Mononuclear cell (primary cell): ENCODE data around the gene INO80E. TPM values are rescaled to one million over a fixed set of nuclear protein-coding genes. Genes with fewer than 3 reads are reported as not detected.

Source experiments
- H3K27me3 ChIP-seq: 2 replicates; pipeline ENCODE4 v1.6.0; 2011; ENCODE audit warnings: low read length, control low read depth; ENCODE audit not compliant: insufficient read depth
- H3K4me1 ChIP-seq: 2 replicates; pipeline ENCODE4 v1.5.1; 2011; ENCODE audit warnings: mild to moderate bottlenecking, low read length, control low read depth; ENCODE audit not compliant: insufficient read depth
- H3K4me3 ChIP-seq: 2 replicates; pipeline ENCODE4 v1.5.1; 2011; ENCODE audit warnings: mild to moderate bottlenecking, low read length, moderate library complexity
- H3K9me3 ChIP-seq: 2 replicates; pipeline ENCODE4 v1.5.1; 2011; ENCODE audit warnings: low read depth, mild to moderate bottlenecking, control low read depth, low read length
- total RNA-seq: library from RNA; depleted of rRNA; stranded (reverse); fragments of >200 nt; gene quantifications from one replicate; pipeline ENCODE4 v1.2.3, GENCODE V29; 2012

Gene INO80E
- total RNA-seq, 1 donor = 32.0 TPM

DNA sequence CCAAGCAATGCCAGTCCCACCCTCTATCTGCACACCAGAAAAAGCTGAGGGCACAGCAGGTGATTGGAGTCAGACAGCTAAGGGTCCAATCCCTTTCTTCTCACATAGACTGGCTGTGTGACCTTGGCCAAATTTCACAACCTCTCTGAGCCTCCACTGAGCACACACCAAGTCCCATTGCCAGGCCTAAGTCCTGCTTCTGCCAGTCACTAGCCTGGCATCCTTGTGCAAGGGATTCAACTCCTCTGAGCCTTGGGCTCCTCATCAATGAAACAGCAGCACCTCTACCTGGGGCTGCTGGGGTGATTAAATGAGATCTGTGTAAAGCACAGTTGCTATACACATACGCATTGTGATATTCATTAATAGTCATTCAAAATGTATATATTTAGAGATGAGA, 50.5 kb downstream of the INO80E start:
- H3K27me3 ChIP-seq = no peaks in the 10 kb centered on the region
- H3K4me3 ChIP-seq = no peak overlapping the region
- no peaks in the 10 kb centered on the region for H3K9me3 ChIP-seq
- no peaks in the 10 kb centered on the region for H3K4me1 ChIP-seq

DNA sequence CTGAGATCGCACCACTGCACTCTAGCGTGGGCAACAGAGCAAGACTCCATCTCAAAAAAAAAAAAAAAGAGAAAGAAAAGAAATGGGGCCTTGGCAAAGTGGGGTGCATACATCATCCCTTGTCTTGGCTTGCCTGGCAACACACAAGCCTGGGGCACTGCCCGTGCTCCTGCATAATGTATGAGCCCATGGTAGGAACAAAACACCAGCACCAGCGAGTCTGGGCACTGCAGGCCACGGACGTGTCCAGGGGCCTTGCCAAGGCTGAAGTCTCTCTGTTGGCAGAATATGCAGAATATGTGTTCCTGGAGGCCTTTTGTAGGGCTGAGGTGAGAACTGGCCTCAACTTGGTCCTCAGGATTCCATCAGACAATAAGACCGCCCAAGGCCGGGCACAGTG, 53.8 kb downstream of the INO80E start:
- Histone ChIP-seq H3K4me1 (peaks cover 17% of the 10 kb centered on the region), H3K4me3 (no peak overlapping the region), H3K27me3 (no peaks in the 10 kb centered on the region), H3K9me3 (no peaks in the 10 kb centered on the region)

DNA sequence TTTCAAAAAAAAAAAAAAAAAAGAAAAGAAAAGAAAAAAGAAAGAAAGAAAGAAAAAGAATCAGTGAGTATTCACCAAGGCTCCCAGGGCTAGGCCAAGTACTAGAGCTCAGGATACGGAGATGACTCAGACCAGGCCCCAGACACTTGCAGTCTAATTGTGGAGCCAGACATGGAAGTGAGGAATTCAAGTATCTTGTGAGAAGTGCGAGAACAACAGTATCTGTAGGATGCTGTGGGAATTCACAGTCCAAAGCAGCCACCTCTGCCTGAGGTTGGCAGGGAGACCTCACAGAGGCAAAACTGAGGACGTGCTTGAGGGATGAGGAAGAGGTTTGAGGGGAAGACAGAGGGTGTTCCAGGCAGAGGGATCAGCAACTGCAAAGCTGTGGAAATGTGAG, 55.5 kb downstream of the INO80E start:
- Histone ChIP-seq H3K9me3 (no peaks in the 10 kb centered on the region), H3K4me3 (no peak overlapping the region), H3K27me3 (no peaks in the 10 kb centered on the region), H3K4me1 (peaks cover 19% of the 10 kb centered on the region)

DNA sequence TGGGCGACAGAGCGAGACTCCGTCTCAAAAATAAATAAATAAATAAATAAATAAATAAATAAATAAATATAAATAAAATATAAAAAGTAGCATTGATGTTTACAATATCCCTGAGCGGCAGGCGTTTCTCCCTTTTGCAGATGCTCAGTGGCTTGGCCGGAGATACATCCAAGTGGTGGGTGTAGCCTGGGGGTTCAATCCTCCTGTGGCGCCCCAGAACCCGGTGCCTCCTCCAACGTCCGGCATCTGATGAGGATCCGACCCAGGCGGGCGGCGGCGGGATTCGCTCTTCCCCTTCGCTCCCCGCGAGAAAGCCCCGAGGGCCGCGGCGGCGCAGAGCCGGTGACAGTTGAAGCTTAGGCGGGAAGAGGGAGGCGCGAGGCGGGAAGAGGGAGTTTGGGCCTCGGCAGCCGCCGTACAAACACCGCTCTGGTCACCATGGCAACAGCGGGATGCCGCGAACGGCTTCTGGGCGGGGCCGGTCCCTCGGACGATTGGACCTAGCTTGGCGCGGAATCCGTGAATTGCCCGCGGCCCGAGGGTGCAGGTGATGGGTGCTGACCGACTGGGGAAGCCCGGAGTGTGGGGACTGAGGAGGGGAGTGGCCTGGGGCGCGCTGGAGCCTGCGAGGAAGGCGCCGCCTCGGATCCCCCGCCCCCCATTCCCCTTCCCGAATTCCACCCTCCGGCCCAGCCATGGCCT, 56.8 kb downstream of the INO80E start:
- H3K4me1 ChIP-seq = peaks cover 19% of the 10 kb centered on the region

DNA sequence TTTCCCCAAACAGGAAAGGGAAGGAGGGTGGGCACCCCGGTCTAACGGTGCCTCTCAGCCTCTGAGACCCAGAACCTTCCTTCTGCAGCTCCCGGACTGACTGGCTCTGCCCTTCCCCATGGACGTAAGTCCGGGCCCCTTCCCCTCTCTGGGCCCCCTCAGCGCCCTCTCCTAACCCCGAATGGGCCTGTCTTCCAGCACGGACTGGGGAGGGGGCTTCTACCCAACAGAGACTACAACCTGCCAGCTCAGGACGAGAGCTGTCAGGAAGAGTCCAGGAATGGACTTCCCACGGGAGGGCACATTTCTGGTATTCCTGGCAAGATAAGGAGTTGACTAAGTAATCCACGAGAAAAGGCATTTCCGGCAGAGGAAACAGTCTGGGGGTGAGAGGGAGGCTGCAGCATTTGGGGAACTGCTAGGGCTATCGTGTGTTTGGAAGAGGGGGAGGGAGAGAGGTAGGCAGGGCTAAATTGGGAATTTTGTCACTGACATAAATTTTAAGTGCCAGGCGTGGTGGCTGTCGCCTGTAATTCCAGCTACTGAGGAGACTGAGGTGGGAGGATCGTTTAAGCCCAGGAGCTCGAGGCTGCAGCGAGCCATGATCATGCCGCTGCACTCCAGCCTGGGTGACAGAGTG, 57.5 kb downstream of the INO80E start:
- Histone ChIP-seq H3K4me3 (peak overlapping the region; percentile 44), H3K9me3 (no peaks in the 10 kb centered on the region), H3K4me1 (peaks cover 19% of the 10 kb centered on the region), H3K27me3 (no peaks in the 10 kb centered on the region)

More for the DNA sequence above, 56.8 kb downstream of the INO80E start:
- Histone ChIP-seq H3K9me3 (no peaks in the 10 kb centered on the region), H3K27me3 (no peaks in the 10 kb centered on the region), H3K4me3 (peak overlapping the region; percentile 44)

DNA sequence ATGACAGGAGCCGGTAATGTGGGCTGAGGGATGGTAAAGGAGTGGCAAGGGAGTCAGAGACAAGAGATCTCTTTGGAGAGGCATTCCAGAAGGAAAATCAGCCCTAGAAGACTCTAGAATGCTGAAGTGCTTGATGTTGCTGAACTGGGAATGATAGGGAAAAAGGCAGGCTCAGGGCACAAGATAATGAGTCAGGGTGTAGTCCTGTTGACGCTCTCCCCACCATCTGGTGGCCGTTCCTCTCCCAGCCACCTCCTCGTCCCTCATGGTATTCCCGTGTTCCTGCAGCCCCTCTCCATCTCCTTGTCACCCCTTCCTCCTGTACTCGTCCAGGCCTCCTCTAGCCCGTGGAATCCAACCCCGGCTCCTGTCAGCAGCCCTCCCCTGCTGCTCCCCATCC, 58.4 kb downstream of the INO80E start:
- H3K27me3 ChIP-seq = no peaks in the 10 kb centered on the region
- H3K4me3 ChIP-seq = no peak overlapping the region
- peaks cover 19% of the 10 kb centered on the region for H3K4me1 ChIP-seq
- H3K9me3 ChIP-seq = no peaks in the 10 kb centered on the region

DNA sequence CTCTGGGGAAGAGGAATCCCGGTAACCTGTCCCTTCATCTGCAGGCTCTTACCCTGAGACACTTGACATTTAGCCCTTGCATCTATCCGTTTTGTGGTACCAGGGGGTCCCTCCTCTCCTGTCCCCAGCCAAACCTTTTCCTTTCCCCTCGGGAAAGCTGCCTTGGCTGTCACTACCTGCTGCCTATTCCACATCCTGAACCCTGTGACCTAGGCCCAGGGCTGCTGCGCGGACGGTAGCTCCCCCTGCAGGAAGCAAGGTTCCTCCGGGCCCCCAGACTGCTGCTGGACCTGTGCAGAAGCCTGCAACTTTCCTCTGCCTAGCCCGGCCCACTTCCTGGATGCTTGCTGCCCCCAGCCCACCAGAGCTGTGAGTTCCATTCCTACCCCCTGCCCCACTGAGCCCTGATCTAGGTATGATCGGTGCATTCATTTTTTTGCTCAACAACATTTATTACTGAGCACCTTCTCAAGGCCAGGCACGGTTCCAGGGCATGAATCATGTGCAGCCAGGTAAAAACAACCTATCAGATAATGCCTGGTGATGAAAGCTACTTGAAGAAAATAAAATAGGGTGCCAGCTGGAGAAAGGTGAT, 59.0 kb downstream of the INO80E start:
- Histone ChIP-seq H3K27me3 (no peaks in the 10 kb centered on the region), H3K4me1 (peaks cover 19% of the 10 kb centered on the region), H3K4me3 (no peak overlapping the region), H3K9me3 (no peaks in the 10 kb centered on the region)

Other genes with a start within 250 kb of the INO80E start
- gene ZG16, start 218.0 kb upstream of the INO80E start, total RNA-seq = not detected
- 78.5 TPM for gene KIF22, start 205.5 kb upstream of the INO80E start, total RNA-seq
- 132 TPM for gene MAZ, start 189.7 kb upstream of the INO80E start, total RNA-seq
- 0.52 TPM for gene PRRT2, start 184.0 kb upstream of the INO80E start, total RNA-seq
- 14.4 TPM for gene PAGR1, start 180.1 kb upstream of the INO80E start, total RNA-seq
- gene MVP, start 175.8 kb upstream of the INO80E start, total RNA-seq = 75.6 TPM
- gene CDIPT, start 133.0 kb upstream of the INO80E start, total RNA-seq = 22.1 TPM
- under 0.01 TPM for gene SEZ6L2, start 96.7 kb upstream of the INO80E start, total RNA-seq
- gene ASPHD1, start 95.8 kb upstream of the INO80E start, total RNA-seq = not detected
- 21.5 TPM for gene KCTD13, start 70.0 kb upstream of the INO80E start, total RNA-seq
- gene TMEM219, start 34.2 kb upstream of the INO80E start, total RNA-seq = 61.1 TPM
- 10.5 TPM for gene TAOK2, start 22.4 kb upstream of the INO80E start, total RNA-seq
- 3.9 TPM for gene HIRIP3, start 624 bp upstream of the INO80E start, total RNA-seq
- gene DOC2A, start 14.8 kb downstream of the INO80E start, total RNA-seq = not detected
- gene C16orf92, start 27.0 kb downstream of the INO80E start, total RNA-seq = not detected
- gene TLCD3B, start 35.0 kb downstream of the INO80E start, total RNA-seq = not detected
- gene ALDOA, start 69.5 kb downstream of the INO80E start, total RNA-seq = 343 TPM
- gene PPP4C, start 79.8 kb downstream of the INO80E start, total RNA-seq = 79.7 TPM
- gene TBX6, start 95.7 kb downstream of the INO80E start, total RNA-seq = 0.10 TPM
- 66.0 TPM for gene YPEL3, start 100.0 kb downstream of the INO80E start, total RNA-seq
- gene GDPD3, start 117.3 kb downstream of the INO80E start, total RNA-seq = 0.31 TPM
- 26.1 TPM for gene MAPK3, start 127.0 kb downstream of the INO80E start, total RNA-seq
- gene CORO1A, start 187.4 kb downstream of the INO80E start, total RNA-seq = 361 TPM
- 35.4 TPM for gene BOLA2B, start 197.4 kb downstream of the INO80E start, total RNA-seq
- gene SLX1A, start 197.6 kb downstream of the INO80E start, total RNA-seq = 22.5 TPM
- 3.8 TPM for gene SULT1A3, start 203.0 kb downstream of the INO80E start, total RNA-seq